SK-N-SH (cell line): Measurements from ENCODE around the gene CKS2. TPM values are rescaled to one million over a fixed set of nuclear protein-coding genes. Genes with fewer than 3 reads are reported as not detected.

Experiments used
- CTCF ChIA-PET: fragments of 300-600, 350-600 bp; formaldehyde crosslinking; extraction: SDS; loops from one replicate; lab custom pipeline; 2021; lab: Yijun Ruan, JAX
- POLR2A ChIA-PET: fragments of 350-600 bp; sonication (Branson Sonifier 250); formaldehyde crosslinking; extraction: SDS; loops from one replicate; lab custom pipeline; 2020; ENCODE audit warnings: antibody characterized with exemption, inconsistent platforms; lab: Yijun Ruan, JAX
- DNase-seq: peaks from one replicate; pipeline ENCODE4 v3.0.0; 2012
- H2AFZ ChIP-seq: fragments of 200-600 bp; sonication (generic); 2 replicates; pipeline ENCODE4 v1.8.1; 2016; ENCODE audit warnings: antibody characterized with exemption, mild to moderate bottlenecking, low read depth
- H3F3A ChIP-seq: fragments of 200-600 bp; sonication (generic); replicated peaks from 2 replicates; pipeline ENCODE3; 2016; ENCODE audit warnings: antibody characterized with exemption, mild to moderate bottlenecking; ENCODE audit not compliant: insufficient read depth
- H3K27ac ChIP-seq, 2 experiments: fragments of 200-500 bp in 1 of 2; fragments of 200-600 bp in 1 of 2; sonication (Bioruptor generic) in 1 of 2; sonication (generic), shearing (Covaris generic) in 1 of 2; 2 replicates each; pipeline versions ENCODE4 v1.5.1 to v1.6.1; 2014 to 2016; ENCODE audit warnings: low read depth in 2 of 2, inconsistent platforms in 1 of 2, low read length in 1 of 2, mild to moderate bottlenecking in 1 of 2, mixed read lengths in 1 of 2
- H3K27me3 ChIP-seq: fragments of 200-600 bp; sonication (generic), shearing (Covaris generic); 2 replicates; pipeline ENCODE4 v1.6.1; 2016; ENCODE audit warnings: mixed run types; ENCODE audit not compliant: insufficient read depth
- H3K36me3 ChIP-seq, 2 experiments: fragments of 200-500 bp in 1 of 2; fragments of 200-600 bp in 1 of 2; sonication (Bioruptor generic) in 1 of 2; sonication (generic) in 1 of 2; replicated peaks in 1 of 2; 2 replicates each; pipeline versions ENCODE3 to v1.5.1; 2014 to 2016; ENCODE audit warnings: low read length in 1 of 2, mild to moderate bottlenecking in 1 of 2; ENCODE audit not compliant: insufficient read depth in 2 of 2, control insufficient read depth in 1 of 2
- H3K4me1 ChIP-seq, 2 experiments: fragments of 200-500 bp in 1 of 2; fragments of 200-600 bp in 1 of 2; sonication (Bioruptor generic) in 1 of 2; sonication (generic), shearing (Covaris generic) in 1 of 2; 2 replicates each; pipeline versions ENCODE4 v1.5.1 to v1.6.1; 2014 to 2016; ENCODE audit warnings: low read depth in 1 of 2, low read length in 1 of 2, mixed run types in 1 of 2; ENCODE audit not compliant: insufficient read depth in 2 of 2, control insufficient read depth in 1 of 2
- H3K4me2 ChIP-seq: fragments of 200-600 bp; sonication (generic), shearing (Covaris generic); 2 replicates; pipeline ENCODE4 v1.6.1; 2017; ENCODE audit warnings: mixed run types
- H3K4me3 ChIP-seq, 2 experiments: fragments of 200-500 bp in 1 of 2; fragments of 200-600 bp in 1 of 2; sonication (Bioruptor generic) in 1 of 2; sonication (generic), shearing (Covaris generic) in 1 of 2; 2 replicates each; pipeline versions ENCODE4 v1.5.1 to v1.8.1; 2014 to 2016; ENCODE audit warnings: low read depth in 2 of 2, inconsistent platforms in 1 of 2, low read length in 1 of 2, mild to moderate bottlenecking in 1 of 2, mixed read lengths in 1 of 2, moderate library complexity in 1 of 2
- H3K79me2 ChIP-seq: fragments of 200-600 bp; sonication (generic); 2 replicates; pipeline ENCODE4 v1.8.1; 2017; ENCODE audit warnings: mild to moderate bottlenecking; ENCODE audit not compliant: insufficient read depth
- H3K9ac ChIP-seq: fragments of 200-600 bp; sonication (generic); 2 replicates; pipeline ENCODE4 v1.6.1; 2017; ENCODE audit warnings: mixed run types
- H3K9me2 ChIP-seq: fragments of 200-600 bp; sonication (generic); 2 replicates; pipeline ENCODE4 v1.6.1; 2017; ENCODE audit warnings: mixed run types
- H3K9me3 ChIP-seq: fragments of 200-600 bp; sonication (generic); 2 replicates; pipeline ENCODE4 v1.6.1; 2017; ENCODE audit warnings: mixed run types, mild to moderate bottlenecking, moderate library complexity
- H4K20me1 ChIP-seq: fragments of 200-600 bp; sonication (generic); 2 replicates; pipeline ENCODE4 v1.6.1; 2017; ENCODE audit warnings: mild to moderate bottlenecking, mixed run types; ENCODE audit not compliant: insufficient read depth
- CHD2 ChIP-seq: fragments of 150-350 bp; IDR thresholded peaks from 2 replicates; pipeline ENCODE4 v1.6.1; 2018; ENCODE audit warnings: low read length; ENCODE audit not compliant: partially characterized antibody
- EP300 ChIP-seq, 2 experiments: IDR thresholded peaks; 2 replicates each; pipeline versions ENCODE4 v1.4.0 to v1.6.1; 2012; ENCODE audit warnings: borderline replicate concordance in 1 of 2, low read depth in 1 of 2, low read length in 1 of 2
- EZH2phosphoT487 ChIP-seq: fragments of 200-600 bp; sonication (generic); IDR thresholded peaks from 2 replicates; pipeline ENCODE4 v1.6.1; 2017; ENCODE audit warnings: low read depth, mixed run types, mild to moderate bottlenecking, antibody characterized with exemption, moderate library complexity, borderline replicate concordance
- GATA2 ChIP-seq: sonication (generic); formaldehyde crosslinking; IDR thresholded peaks from 2 replicates; pipeline ENCODE4 v1.5.0; 2020; ENCODE audit warnings: mild to moderate bottlenecking, missing genetic modification reagents
- IRF3 ChIP-seq: fragments of 150-350 bp; IDR thresholded peaks from 2 replicates; pipeline ENCODE4 v1.6.1; 2016; ENCODE audit warnings: mild to moderate bottlenecking, low read depth, low read length
- JUND ChIP-seq: IDR thresholded peaks from 2 replicates; pipeline ENCODE4 v1.4.0; 2012
- MAX ChIP-seq: IDR thresholded peaks from 2 replicates; pipeline ENCODE4 v1.4.0; 2012; ENCODE audit warnings: low read depth
- MEF2A ChIP-seq: IDR thresholded peaks from 2 replicates; pipeline ENCODE4 v1.4.0; 2012; ENCODE audit warnings: low read depth, borderline replicate concordance
- MXI1 ChIP-seq: IDR thresholded peaks from 2 replicates; pipeline ENCODE4 v1.6.1; 2012; ENCODE audit warnings: mild to moderate bottlenecking, low read depth, low read length, improper control_type of control experiment
- NFIC ChIP-seq: IDR thresholded peaks from 2 replicates; pipeline ENCODE4 v1.4.0; 2012; ENCODE audit warnings: borderline replicate concordance
- NRF1 ChIP-seq: IDR thresholded peaks from 2 replicates; pipeline ENCODE4 v1.6.1; 2012; ENCODE audit warnings: low read depth, mild to moderate bottlenecking, low read length
- POLR2AphosphoS5 ChIP-seq: IDR thresholded peaks from 2 replicates; pipeline ENCODE4 v1.6.1; 2012; ENCODE audit warnings: low read depth, low read length
- RCOR1 ChIP-seq: fragments of 150-350 bp; IDR thresholded peaks from 2 replicates; pipeline ENCODE4 v1.6.1; 2017; ENCODE audit warnings: antibody characterized with exemption, low read length
- REST ChIP-seq: IDR thresholded peaks from 2 replicates; pipeline ENCODE4 v1.6.1; 2012; ENCODE audit warnings: mild to moderate bottlenecking, low read depth, low read length, moderate library complexity
- RFX5 ChIP-seq: IDR thresholded peaks from 2 replicates; pipeline ENCODE4 v1.6.1; 2012; ENCODE audit warnings: mild to moderate bottlenecking, improper control_type of control experiment, low read length
- RXRA ChIP-seq: IDR thresholded peaks from 2 replicates; pipeline ENCODE4 v1.4.0; 2012; ENCODE audit warnings: low read depth, mild to moderate bottlenecking, borderline replicate concordance
- SIN3A ChIP-seq: IDR thresholded peaks from 2 replicates; pipeline ENCODE4 v1.6.1; 2012; ENCODE audit warnings: low read depth, mild to moderate bottlenecking, low read length, moderate library complexity, borderline replicate concordance
- TCF12 ChIP-seq: IDR thresholded peaks from 2 replicates; pipeline ENCODE4 v1.4.0; 2012
- TEAD4 ChIP-seq: IDR thresholded peaks from 2 replicates; pipeline ENCODE4 v1.4.0; 2012; ENCODE audit warnings: mild to moderate bottlenecking, borderline replicate concordance; ENCODE audit not compliant: insufficient read depth
- USF1 ChIP-seq: IDR thresholded peaks from 2 replicates; pipeline ENCODE4 v1.4.0; 2012; ENCODE audit warnings: low read depth, borderline replicate concordance
- USF2 ChIP-seq: fragments of 150-350 bp; IDR thresholded peaks from 2 replicates; pipeline ENCODE4 v1.6.1; 2017; ENCODE audit warnings: antibody characterized with exemption, low read length, low read depth, borderline replicate concordance
- WGBS: methylation state at CpG from one replicate; pipeline ENCODE4 v1.1.6; 2017; ENCODE audit warnings: low lambda C conversion rate; 5-methylcytosine and 5-hydroxymethylcytosine counted together
- polyA plus RNA-seq, 3 experiments: library from polyadenylated mRNA; depleted of rRNA; stranded (reverse); fragments of >200 nt; gene quantifications; 2 replicates each; pipeline ENCODE4 v1.2.3, GENCODE V29; 2012

Gene CKS2
- polyA plus RNA-seq, 1 of the 3 experiments (the other 2 are of a cell fraction): 362 TPM

GRCh38 chr9:89291741-89292140 is 19.3 kb upstream of the CKS2 start (continued):
- no peak for TF ChIP-seq USF2
- TF ChIP-seq POLR2AphosphoS5: no peak
- TF ChIP-seq TEAD4: no peak
- TF ChIP-seq EP300 (IDR thresholded peaks at IDR 0.05; ENCODE audit: borderline replicate concordance in 1 of 2, low read depth in 1 of 2, low read length in 1 of 2): no peak
- no peak for TF ChIP-seq SIN3A
- TF ChIP-seq RCOR1: no peak
- no peak for TF ChIP-seq JUND
- no peak for TF ChIP-seq MXI1
- no peak for TF ChIP-seq MAX
- no peak for TF ChIP-seq CHD2
- TF ChIP-seq NRF1: no peak

GRCh38 chr9:89293014-89293413 is 18.0 kb upstream of the CKS2 start:
- CTCF ChIA-PET: interaction anchor here (0.7 to 2.1 kb wide), 2 partner anchors 14 to 15 kb away, joined by 3 to 6 read pairs; no protein-coding TSS in a partner anchor
- 80% methylated on average over 1 of the region's 1 CpG for WGBS

More at GRCh38 chr9:89293014-89293413, 18.0 kb upstream of the CKS2 start:
- Histone ChIP-seq H3F3A (no peaks in the 10 kb centered on the region), H3K9me3 (no peaks in the 10 kb centered on the region), H3K4me2 (no peak overlapping the region), H3K79me2 (no peaks in the 10 kb centered on the region), H3K9ac (no peak overlapping the region), H3K36me3 (no peaks in the 10 kb centered on the region), H3K27ac (no peak overlapping the region), H3K9me2 (no peaks in the 10 kb centered on the region), H4K20me1 (no peaks in the 10 kb centered on the region), H3K27me3 (no peaks in the 10 kb centered on the region), H2AFZ (no peak overlapping the region), H3K4me1 (no peaks in the 10 kb centered on the region), H3K4me3 (no peak overlapping the region)
- POLR2A ChIA-PET: no interaction called here
- no peak for TF ChIP-seq USF2
- TF ChIP-seq MAX: no peak
- TF ChIP-seq SIN3A: no peak
- TF ChIP-seq RFX5: no peak
- TF ChIP-seq NFIC: no peak
- TF ChIP-seq TCF12: no peak
- no peak for TF ChIP-seq IRF3
- TF ChIP-seq USF1: no peak
- no peak for TF ChIP-seq GATA2 (CRISPR knock-in tag)
- no peak for TF ChIP-seq MEF2A
- TF ChIP-seq REST: no peak
- no peak for TF ChIP-seq RXRA
- TF ChIP-seq EZH2phosphoT487: no peak
- DNase-seq: no peak
